Esophagus squamous epithelium (tissue), 4 donors: ENCODE measurements around the gene COTL1.

Experiments used
- POLR2A ChIP-seq, 4 donors: fragments of 450-650 bp; IDR thresholded peaks; one replicate each; pipeline ENCODE4 v1.6.1; 2017; ENCODE audit warnings: antibody characterized with exemption in 4 of 4, mild to moderate bottlenecking in 4 of 4, moderate library complexity in 3 of 4
- TF ChIP-seq, protein P1 (sequence below), 6 experiments: fragments of 450-650 bp in 4 of 6; fragments of 200-600 bp in 2 of 6; sonication (generic) in 2 of 6; IDR thresholded peaks; one replicate each; pipeline ENCODE4 v1.5.1; 2016 to 2019; ENCODE audit warnings: antibody characterized with exemption in 6 of 6, mild to moderate bottlenecking in 4 of 6, moderate library complexity in 4 of 6

DNA sequence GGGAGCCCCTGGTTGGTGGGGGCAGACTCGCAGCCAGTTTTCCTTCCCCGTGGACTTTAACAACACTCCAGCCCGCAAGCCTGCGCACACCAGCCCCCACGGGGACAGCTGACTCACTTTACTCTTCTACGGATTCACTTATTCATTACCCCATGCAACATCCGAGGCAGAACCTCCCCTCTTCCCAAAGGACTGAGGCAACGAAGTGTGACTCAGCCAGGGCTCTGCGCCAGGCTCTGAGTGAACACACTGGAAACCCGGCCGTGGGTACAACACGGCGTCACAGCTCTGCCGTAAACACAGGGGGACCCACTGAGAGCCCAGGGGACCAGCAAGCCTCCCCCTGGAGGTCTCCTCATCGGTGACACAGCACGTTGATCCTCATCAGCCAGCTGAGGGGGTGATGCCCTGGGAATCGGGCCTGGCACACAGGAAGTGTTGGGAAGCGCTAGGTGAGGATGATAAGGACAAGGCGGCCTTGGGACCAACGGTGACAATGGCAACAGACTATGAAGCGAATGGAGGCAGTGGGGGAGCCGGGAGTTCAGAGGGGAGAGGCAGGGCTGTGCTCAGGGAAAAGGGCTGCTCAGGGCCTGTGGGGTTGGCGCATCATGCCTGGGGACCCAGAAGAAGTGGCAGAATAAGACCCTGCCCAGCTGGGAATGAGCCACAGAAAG is 14.6 kb downstream of the COTL1 start:
- no peak for TF ChIP-seq POLR2A (IDR thresholded peaks at IDR 0.05)
- TF ChIP-seq, protein P1, sequence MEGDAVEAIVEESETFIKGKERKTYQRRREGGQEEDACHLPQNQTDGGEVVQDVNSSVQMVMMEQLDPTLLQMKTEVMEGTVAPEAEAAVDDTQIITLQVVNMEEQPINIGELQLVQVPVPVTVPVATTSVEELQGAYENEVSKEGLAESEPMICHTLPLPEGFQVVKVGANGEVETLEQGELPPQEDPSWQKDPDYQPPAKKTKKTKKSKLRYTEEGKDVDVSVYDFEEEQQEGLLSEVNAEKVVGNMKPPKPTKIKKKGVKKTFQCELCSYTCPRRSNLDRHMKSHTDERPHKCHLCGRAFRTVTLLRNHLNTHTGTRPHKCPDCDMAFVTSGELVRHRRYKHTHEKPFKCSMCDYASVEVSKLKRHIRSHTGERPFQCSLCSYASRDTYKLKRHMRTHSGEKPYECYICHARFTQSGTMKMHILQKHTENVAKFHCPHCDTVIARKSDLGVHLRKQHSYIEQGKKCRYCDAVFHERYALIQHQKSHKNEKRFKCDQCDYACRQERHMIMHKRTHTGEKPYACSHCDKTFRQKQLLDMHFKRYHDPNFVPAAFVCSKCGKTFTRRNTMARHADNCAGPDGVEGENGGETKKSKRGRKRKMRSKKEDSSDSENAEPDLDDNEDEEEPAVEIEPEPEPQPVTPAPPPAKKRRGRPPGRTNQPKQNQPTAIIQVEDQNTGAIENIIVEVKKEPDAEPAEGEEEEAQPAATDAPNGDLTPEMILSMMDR (IDR thresholded peaks at IDR 0.05), result no peak
